K562 (cell line): ENCODE results near the gene NR2F2. TPM values are rescaled to one million over a fixed set of nuclear protein-coding genes. Genes with fewer than 3 reads are reported as not detected.

Source experiments
- ATAC-seq: fragments of 200-7000 bp; cut with Tn5 transposase; 3 replicates; pipeline ENCODE4 v1.9.1; 2020; ENCODE audit warnings: moderate library complexity
- BruUV-seq: library from RNA; stranded (reverse); fragments of 400-500 nt; replicated peaks from 2 replicates; lab custom pipeline; 2021; lab: Mats Ljungman, UMichigan
- CTCF ChIA-PET: fragments of 300-600 bp; formaldehyde crosslinking; extraction: SDS; loops from one replicate; lab custom pipeline; 2021; ENCODE audit warnings: low intra/inter-chr PET ratio; lab: Yijun Ruan, JAX
- POLR2A ChIA-PET: fragments of 300-600, 350-650 bp; sonication (Branson Sonifier 250); formaldehyde crosslinking; extraction: SDS; loops from one replicate; lab custom pipeline; 2021; ENCODE audit warnings: antibody characterized with exemption, inconsistent platforms; lab: Yijun Ruan, JAX
- DNase-seq, 4 experiments: peaks; one replicate each; pipeline versions ENCODE4 v3.0.0 to v3.0.0-alpha.2; 2011 to 2018; ENCODE audit warnings: low spot score in 3 of 4, mixed read lengths in 3 of 4; ENCODE audit errors: extremely low read depth in 1 of 4
- FAIRE-seq: peaks from 2 replicates; lab custom pipeline; 2011; peaks lifted over from hg19 to GRCh38; lab: Jason Lieb, UNC
- H2AFZ ChIP-seq: 2 replicates; pipeline ENCODE4 v1.6.0; 2011; ENCODE audit warnings: low read depth, low read length, control low read depth, inconsistent platforms
- H3K27ac ChIP-seq: fragments of 200-600 bp; 3 replicates; pipeline ENCODE4 v1.8.0; 2011; ENCODE audit warnings: low read depth, mild to moderate bottlenecking, control low read depth, inconsistent platforms, low read length, moderate library complexity, mixed read lengths; ENCODE audit errors: extremely low read depth
- H3K27me3 ChIP-seq, 2 experiments: fragments of 300-600 bp in 1 of 2; 2 replicates in 1 of 2; 3 replicates in 1 of 2; pipeline versions ENCODE4 v1.6.0 to v1.8.0; 2011; ENCODE audit warnings: inconsistent platforms in 2 of 2, low read length in 2 of 2, mild to moderate bottlenecking in 1 of 2, mixed read lengths in 1 of 2, moderate library complexity in 1 of 2; ENCODE audit not compliant: control insufficient read depth in 2 of 2, insufficient read depth in 2 of 2
- H3K36me3 ChIP-seq: fragments of 300-600 bp; 3 replicates; pipeline ENCODE4 v1.8.0; 2011; ENCODE audit warnings: mild to moderate bottlenecking, low read length, inconsistent platforms; ENCODE audit not compliant: control insufficient read depth, insufficient read depth
- H3K4me1 ChIP-seq, 2 experiments: fragments of 200-600 bp in 1 of 2; replicated peaks in 1 of 2; 2 replicates in 1 of 2; 3 replicates in 1 of 2; pipeline versions ENCODE4 v1.5.1 to v1.8.0; 2011; ENCODE audit warnings: inconsistent platforms in 2 of 2, low read length in 2 of 2, mild to moderate bottlenecking in 1 of 2, mixed read lengths in 1 of 2, moderate library complexity in 1 of 2; ENCODE audit not compliant: control insufficient read depth in 2 of 2, insufficient read depth in 2 of 2
- H3K4me2 ChIP-seq: 2 replicates; pipeline ENCODE4 v1.6.1; 2011; ENCODE audit warnings: low read length, control low read depth, inconsistent platforms, mixed read lengths; ENCODE audit not compliant: insufficient read depth
- H3K4me3 ChIP-seq: fragments of 200-600 bp; sonication (generic), shearing (Covaris generic); 2 replicates; pipeline ENCODE4 v1.5.1; 2016; ENCODE audit warnings: control low read depth, inconsistent platforms
- H3K79me2 ChIP-seq: fragments of 200-600 bp; 3 replicates; pipeline ENCODE4 v1.8.0; 2011; ENCODE audit warnings: low read length, inconsistent platforms; ENCODE audit not compliant: control insufficient read depth, insufficient read depth
- H3K9ac ChIP-seq, 2 experiments: 2 replicates each; pipeline versions ENCODE4 v1.6.0 to v1.6.1; 2011; ENCODE audit warnings: low read depth in 2 of 2, low read length in 2 of 2, control low read depth in 1 of 2, inconsistent platforms in 1 of 2, mild to moderate bottlenecking in 1 of 2, mixed read lengths in 1 of 2; ENCODE audit not compliant: insufficient read depth in 1 of 2
- H3K9me1 ChIP-seq: one replicate; pipeline ENCODE4 v1.6.0; 2011; ENCODE audit warnings: inconsistent platforms, mild to moderate bottlenecking, low read length, moderate library complexity; ENCODE audit not compliant: control insufficient read depth, insufficient read depth
- H3K9me3 ChIP-seq: replicated peaks from 2 replicates; pipeline ENCODE4 v1.5.1; 2011; ENCODE audit warnings: low read depth, low read length, inconsistent platforms; ENCODE audit not compliant: control insufficient read depth, insufficient read depth
- H4K20me1 ChIP-seq: replicated peaks from 2 replicates; pipeline ENCODE4 v1.6.1; 2011; ENCODE audit warnings: low read length, inconsistent platforms, mixed read lengths; ENCODE audit not compliant: control insufficient read depth, insufficient read depth
- DPF2 ChIP-seq: fragments of 450-650 bp; IDR thresholded peaks from 2 replicates; pipeline ENCODE4 v1.6.1; 2016
- HNRNPUL1 ChIP-seq: fragments of 200-400 bp; formaldehyde crosslinking; IDR thresholded peaks from 2 replicates; pipeline ENCODE4 v1.6.1; 2017; ENCODE audit warnings: low read length
- MTA1 ChIP-seq: fragments of 450-650 bp; IDR thresholded peaks from 2 replicates; pipeline ENCODE4 v1.6.1; 2017; ENCODE audit warnings: borderline replicate concordance
- RBM15 ChIP-seq: fragments of 200-400 bp; formaldehyde crosslinking; IDR thresholded peaks from 2 replicates; pipeline ENCODE4 v1.6.1; 2018; ENCODE audit warnings: mild to moderate bottlenecking, low read length, moderate library complexity; ENCODE audit not compliant: insufficient read depth
- SAFB ChIP-seq: fragments of 200-400 bp; formaldehyde crosslinking; IDR thresholded peaks from 2 replicates; pipeline ENCODE4 v1.6.1; 2017; ENCODE audit warnings: low read depth, low read length, borderline replicate concordance
- SRSF9 ChIP-seq: fragments of 200-400 bp; formaldehyde crosslinking; IDR thresholded peaks from 2 replicates; pipeline ENCODE4 v1.6.1; 2017; ENCODE audit warnings: low read depth, low read length, borderline replicate concordance
- ZC3H8 ChIP-seq: fragments of 450-650 bp; IDR thresholded peaks from 2 replicates; pipeline ENCODE4 v1.6.1; 2017
- WGBS: fragments of 100-300 bp; shearing (Covaris generic); methylation state at CpG from one replicate; pipeline ENCODE4 v1.1.6; 2016; ENCODE audit warnings: low coverage, mixed read lengths; ENCODE audit not compliant: insufficient coverage; ENCODE audit errors: missing lambda C conversion rate; 5-methylcytosine and 5-hydroxymethylcytosine counted together
- in situ Hi-C: fragments of 300-500 bp; cut with MboI; formaldehyde crosslinking; loops from 4 replicates; pipeline ENCODE4 v1.15.0; 2018; ENCODE audit warnings: inconsistent platforms, mixed read lengths
- intact Hi-C: fragments of 100-400 bp; cut with micrococcal nuclease; formaldehyde crosslinking; loops from 2 replicates; pipeline ENCODE4 v1.14.2; 2022
- polyA plus RNA-seq, 8 experiments: library from polyadenylated mRNA; depleted of rRNA in 4 of 8; stranded (reverse) in 5 of 8; unstranded in 3 of 8; fragments of >200 nt; fragmentation: Nextera tagmentation in 2 of 8; fragmentation: Illumina TruSeq in 1 of 8; extraction: Ambion mirVana in 2 of 8; extraction: Trizol in 1 of 8; gene quantifications; 2 replicates each; pipeline versions ENCODE4 v1.2.1 to v1.2.3, GENCODE V29; 2011 to 2014; ENCODE audit warnings: inconsistent platforms in 1 of 8, missing spikeins in 1 of 8
- total RNA-seq, 7 experiments: library from RNA; depleted of rRNA in 6 of 7; stranded (reverse); fragments of >200 nt in 6 of 7; fragmentation: Illumina TruSeq in 2 of 7; extraction: Trizol in 2 of 7; gene quantifications; 2 replicates each; pipeline versions ENCODE4 v1.2.1 to v1.2.3, GENCODE V29; 2011 to 2021; ENCODE audit warnings: low replicate concordance in 1 of 7
- TF ChIP-seq, protein P1 (sequence below): sonication (generic); formaldehyde crosslinking; IDR thresholded peaks from 2 replicates; pipeline ENCODE4 v1.5.0; 2020; ENCODE audit warnings: missing genetic modification reagents
- TF ChIP-seq, protein P2 (sequence below): sonication (generic); formaldehyde crosslinking; IDR thresholded peaks from 2 replicates; pipeline ENCODE4 v1.8.1; 2022; ENCODE audit warnings: missing genetic modification reagents

NR2F2 gene
- total and polyA plus RNA-seq, 9 of the 15 experiments (the other 6 are each of a cell fraction or from before 2014, with no cell fraction given), result 6.0 to 51.8 (median 11.1) TPM

DNA sequence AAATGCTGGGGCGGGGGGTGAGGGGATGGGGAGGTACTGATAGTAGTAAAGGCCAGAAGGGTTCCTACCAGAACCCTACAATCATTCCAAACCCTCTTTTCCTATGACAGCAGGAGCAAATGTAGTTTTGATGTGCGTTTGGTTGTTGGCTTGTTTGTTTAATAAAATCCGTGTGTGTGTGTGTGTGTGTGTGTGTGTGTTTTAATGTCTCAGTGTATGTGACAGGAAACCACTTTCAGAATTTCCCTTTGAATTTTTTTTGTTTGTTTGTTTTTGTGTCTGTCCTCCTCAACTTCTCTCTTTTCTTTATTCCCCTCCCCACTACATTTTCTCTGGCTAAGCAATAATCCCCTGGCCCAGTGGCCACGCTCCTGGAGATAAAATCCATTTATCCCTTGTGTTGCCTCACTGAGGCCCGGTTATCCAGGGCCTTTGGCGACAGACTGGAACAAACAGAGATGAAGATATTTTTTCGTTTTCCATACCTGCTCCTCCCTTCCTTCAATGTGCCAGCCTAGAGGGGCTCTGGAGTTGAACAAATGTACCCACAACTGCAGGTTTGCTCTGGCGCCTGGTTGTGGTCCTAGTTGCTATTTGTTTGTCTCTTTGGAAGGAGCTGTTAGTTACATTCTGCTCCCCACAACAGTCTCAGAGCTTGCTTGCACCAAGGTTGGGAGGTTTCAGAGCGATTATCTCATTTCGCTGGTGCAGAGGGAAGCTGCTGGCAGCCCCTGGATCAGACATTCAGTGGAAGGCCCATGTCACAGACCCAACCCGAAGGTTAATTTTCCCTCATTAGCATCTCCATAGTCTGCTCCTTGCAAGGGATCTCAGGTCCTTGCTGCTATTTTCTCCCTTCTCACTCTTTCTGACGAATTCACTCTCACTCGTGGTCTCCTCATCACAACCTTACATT is 17.9 kb downstream of the NR2F2 start:
- Histone ChIP-seq H3K4me2 (no peak overlapping the region), H3K4me3 (no peak overlapping the region), H3K79me2 (peaks cover 34% of the 10 kb centered on the region; the same call in 2 of the 3 replicates), H3K9ac (no peak overlapping the region), H3K9me3 (peaks cover 2% of the 10 kb centered on the region; the same call in 1 of the 2 replicates), H3K36me3 (peaks cover 33% of the 10 kb centered on the region; the same call in 2 of the 3 replicates)
- no peak for DNase-seq
- ChIA-PET CTCF (no interaction called here), POLR2A (interaction anchor here (0.9 to 1.9 kb wide), 5 partner anchors 9 to 17 kb away, joined by 4 to 13 read pairs (median 6); partner anchors contain the start of gene NR2F2)
- intact Hi-C loops, result no loop called here
- in situ Hi-C loops, result loop anchor here (25.0 kb wide), 1 partner anchor 889 kb away; no protein-coding TSS in a partner anchor
- TF ChIP-seq RBM15 (no peak), SRSF9 (no peak), HNRNPUL1 (no peak), ZC3H8 (no peak), SAFB (no peak), DPF2 (no peak), MTA1 (no peak)
- TF ChIP-seq, protein P1, sequence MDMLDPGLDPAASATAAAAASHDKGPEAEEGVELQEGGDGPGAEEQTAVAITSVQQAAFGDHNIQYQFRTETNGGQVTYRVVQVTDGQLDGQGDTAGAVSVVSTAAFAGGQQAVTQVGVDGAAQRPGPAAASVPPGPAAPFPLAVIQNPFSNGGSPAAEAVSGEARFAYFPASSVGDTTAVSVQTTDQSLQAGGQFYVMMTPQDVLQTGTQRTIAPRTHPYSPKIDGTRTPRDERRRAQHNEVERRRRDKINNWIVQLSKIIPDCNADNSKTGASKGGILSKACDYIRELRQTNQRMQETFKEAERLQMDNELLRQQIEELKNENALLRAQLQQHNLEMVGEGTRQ (CRISPR knock-in tag), result no peak
- TF ChIP-seq, protein P2, sequence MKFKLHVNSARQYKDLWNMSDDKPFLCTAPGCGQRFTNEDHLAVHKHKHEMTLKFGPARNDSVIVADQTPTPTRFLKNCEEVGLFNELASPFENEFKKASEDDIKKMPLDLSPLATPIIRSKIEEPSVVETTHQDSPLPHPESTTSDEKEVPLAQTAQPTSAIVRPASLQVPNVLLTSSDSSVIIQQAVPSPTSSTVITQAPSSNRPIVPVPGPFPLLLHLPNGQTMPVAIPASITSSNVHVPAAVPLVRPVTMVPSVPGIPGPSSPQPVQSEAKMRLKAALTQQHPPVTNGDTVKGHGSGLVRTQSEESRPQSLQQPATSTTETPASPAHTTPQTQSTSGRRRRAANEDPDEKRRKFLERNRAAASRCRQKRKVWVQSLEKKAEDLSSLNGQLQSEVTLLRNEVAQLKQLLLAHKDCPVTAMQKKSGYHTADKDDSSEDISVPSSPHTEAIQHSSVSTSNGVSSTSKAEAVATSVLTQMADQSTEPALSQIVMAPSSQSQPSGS (CRISPR knock-in tag), result no peak
- TF ChIP-seq, all 486 proteins: peak for 0
- no peak for ATAC-seq
- no TSS peak for BruUV-seq
- Histone ChIP-seq H3K4me1 (peaks cover 3 to 39% of the 10 kb centered on the region in 2 experiments; a peak in 3 of 5 replicates), H3K27me3 (no peaks in the 10 kb centered on the region), H3K9me1 (no peaks in the 10 kb centered on the region), H3K27ac (no peak overlapping the region), H4K20me1 (no peaks in the 10 kb centered on the region), H2AFZ (no peak overlapping the region)
- 71% methylated on average over 12 of the region's 13 CpGs for WGBS
- FAIRE-seq, result no peak
